HepG2 (cell line): ENCODE results near the gene SNAPC3. TPM values are rescaled to one million over a fixed set of nuclear protein-coding genes. Genes with fewer than 3 reads are reported as not detected.
A peak's percentile ranks its signal among the peaks of the same experiment; 100 is the strongest.

Experiments
- CBX1 ChIP-seq: IDR thresholded peaks from one replicate; pipeline ENCODE4 v1.6.1; 2016; ENCODE audit warnings: antibody characterized with exemption, low read depth
- HNRNPK ChIP-seq: fragments of 200-400 bp; formaldehyde crosslinking; IDR thresholded peaks from 2 replicates; pipeline ENCODE4 v1.6.1; 2018; ENCODE audit warnings: low read length, low read depth, moderate library complexity, mild to moderate bottlenecking; ENCODE audit not compliant: poor library complexity, severe bottlenecking
- KAT7 ChIP-seq: IDR thresholded peaks from 2 replicates; pipeline ENCODE4 v1.6.1; 2018; ENCODE audit warnings: borderline replicate concordance, missing compliant biosample characterization
- KDM1A ChIP-seq: IDR thresholded peaks from 2 replicates; pipeline ENCODE4 v1.6.1; 2016; ENCODE audit warnings: missing compliant biosample characterization
- KDM6A ChIP-seq: IDR thresholded peaks from 2 replicates; pipeline ENCODE4 v1.6.1; 2016; ENCODE audit warnings: low read depth
- KMT2A ChIP-seq: sonication (generic); formaldehyde crosslinking; IDR thresholded peaks from 2 replicates; pipeline ENCODE4 v1.4.0; 2020; ENCODE audit warnings: missing genetic modification reagents
- NFKBIZ ChIP-seq: IDR thresholded peaks from 2 replicates; pipeline ENCODE4 v1.6.1; 2018; ENCODE audit warnings: missing genetic modification reagents, missing compliant biosample characterization
- SALL1 ChIP-seq: sonication (generic); formaldehyde crosslinking; IDR thresholded peaks from 2 replicates; pipeline ENCODE4 v1.8.0; 2022; ENCODE audit warnings: mild to moderate bottlenecking, missing genetic modification reagents
- ZNF329 ChIP-seq: sonication (generic); formaldehyde crosslinking; IDR thresholded peaks from 2 replicates; pipeline ENCODE4 v1.9.0; 2021; ENCODE audit warnings: low read depth, mild to moderate bottlenecking, missing genetic modification reagents
- ZNF431 ChIP-seq: sonication (generic); formaldehyde crosslinking; IDR thresholded peaks from 2 replicates; pipeline ENCODE4 v1.9.0; 2022; ENCODE audit warnings: missing genetic modification reagents, low read depth, mild to moderate bottlenecking, borderline replicate concordance
- ZNF510 ChIP-seq: sonication (generic); formaldehyde crosslinking; IDR thresholded peaks from 2 replicates; pipeline ENCODE4 v1.4.0; 2020; ENCODE audit warnings: low read depth, mild to moderate bottlenecking, missing genetic modification reagents
- ZNF546 ChIP-seq: sonication (generic); formaldehyde crosslinking; conservative IDR thresholded peaks from 2 replicates; pipeline ENCODE4 v1.8.1; 2023; ENCODE audit warnings: mild to moderate bottlenecking, missing genetic modification reagents
- ZNF776 ChIP-seq: sonication (generic); formaldehyde crosslinking; IDR thresholded peaks from 2 replicates; pipeline ENCODE4 v1.4.0; 2020; ENCODE audit warnings: mild to moderate bottlenecking, missing genetic modification reagents
- ZNF782 ChIP-seq: sonication (generic); formaldehyde crosslinking; IDR thresholded peaks from 2 replicates; pipeline ENCODE4 v1.4.0; 2020; ENCODE audit warnings: missing genetic modification reagents, mild to moderate bottlenecking, borderline replicate concordance
- polyA plus RNA-seq, 8 experiments: library from polyadenylated mRNA; depleted of rRNA in 3 of 8; stranded (reverse) in 7 of 8; unstranded in 1 of 8; fragments of >200 nt; fragmentation: Illumina TruSeq in 4 of 8; extraction: Trizol in 4 of 8; gene quantifications; 2 replicates each; pipeline versions ENCODE4 v1.2.1 to v1.2.3, GENCODE V29; 2011 to 2016; ENCODE audit warnings: low read depth in 4 of 8, missing spikeins in 1 of 8, mixed read lengths in 1 of 8; ENCODE audit not compliant: insufficient read depth in 1 of 8
- total RNA-seq, 5 experiments: library from RNA; depleted of rRNA; stranded (reverse); fragments of >200 nt; fragmentation: Illumina TruSeq; extraction: Trizol; gene quantifications; 2 replicates each; pipeline ENCODE4 v1.2.3, GENCODE V29; 2016; ENCODE audit warnings: low read depth in 1 of 5
- TF ChIP-seq, protein P1 (sequence below): sonication (generic); formaldehyde crosslinking; IDR thresholded peaks from 2 replicates; pipeline ENCODE4 v1.5.0; 2020; ENCODE audit warnings: mild to moderate bottlenecking, missing genetic modification reagents
- TF ChIP-seq, protein P2 (sequence below): sonication (generic); formaldehyde crosslinking; IDR thresholded peaks from 2 replicates; pipeline ENCODE4 v1.5.1; 2020; ENCODE audit warnings: missing genetic modification reagents, mild to moderate bottlenecking, borderline replicate concordance
- TF ChIP-seq, protein P3 (sequence below): sonication (generic); formaldehyde crosslinking; IDR thresholded peaks from 2 replicates; pipeline ENCODE4 v1.4.0; 2020; ENCODE audit warnings: missing genetic modification reagents, borderline replicate concordance
- TF ChIP-seq, protein P4 (sequence below): sonication (generic); formaldehyde crosslinking; IDR thresholded peaks from 2 replicates; pipeline ENCODE4 v1.4.0; 2020; ENCODE audit warnings: missing genetic modification reagents

The SNAPC3 gene
- total and polyA plus RNA-seq, 2 of the 13 experiments (the other 11 are each of a cell fraction or from before 2014, with no cell fraction given), result 25.6 to 26.0 TPM

DNA sequence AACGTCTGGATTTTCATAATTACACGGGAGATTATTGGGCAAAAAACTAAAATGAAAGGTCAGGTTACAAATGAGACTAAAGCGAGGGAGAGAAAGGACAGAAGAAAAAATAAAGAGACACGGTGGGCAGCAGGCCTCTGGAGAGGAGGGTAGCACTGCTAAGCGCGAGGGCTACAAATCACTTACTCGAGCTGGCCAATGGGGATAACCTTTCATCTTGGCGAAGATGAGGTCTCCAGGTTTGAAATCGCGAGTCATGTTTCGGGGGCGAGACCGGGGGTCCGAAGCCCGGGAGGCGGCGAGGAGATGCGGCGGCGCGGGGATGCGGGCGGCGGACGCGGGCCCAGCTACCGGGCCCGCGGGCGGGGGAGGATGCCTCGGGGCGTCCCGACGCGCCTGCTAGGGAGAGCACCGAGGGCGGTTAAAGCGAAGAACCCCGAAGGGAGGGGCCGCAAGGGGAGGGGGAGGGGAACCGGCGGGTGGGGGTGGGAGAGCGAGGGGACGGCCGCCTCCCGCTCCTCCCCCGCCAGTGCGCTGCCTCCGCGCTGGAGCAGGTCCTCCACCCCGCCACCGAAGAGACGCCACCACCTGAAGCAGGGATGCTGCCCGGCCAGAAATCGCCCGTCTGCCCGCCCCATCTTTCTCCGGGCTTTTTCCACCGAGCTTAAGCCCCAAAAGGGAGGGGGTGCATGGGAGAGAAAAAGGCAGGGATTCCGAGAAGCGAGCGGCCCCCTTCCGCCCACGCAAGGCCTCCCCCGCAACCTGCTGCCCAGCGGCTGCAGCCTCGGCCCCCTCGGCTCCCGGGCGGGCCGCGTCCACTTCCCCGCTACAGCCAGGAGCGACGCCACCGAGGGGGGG is 87.5 kb downstream of the SNAPC3 start (continued):
- TF ChIP-seq, protein P1, sequence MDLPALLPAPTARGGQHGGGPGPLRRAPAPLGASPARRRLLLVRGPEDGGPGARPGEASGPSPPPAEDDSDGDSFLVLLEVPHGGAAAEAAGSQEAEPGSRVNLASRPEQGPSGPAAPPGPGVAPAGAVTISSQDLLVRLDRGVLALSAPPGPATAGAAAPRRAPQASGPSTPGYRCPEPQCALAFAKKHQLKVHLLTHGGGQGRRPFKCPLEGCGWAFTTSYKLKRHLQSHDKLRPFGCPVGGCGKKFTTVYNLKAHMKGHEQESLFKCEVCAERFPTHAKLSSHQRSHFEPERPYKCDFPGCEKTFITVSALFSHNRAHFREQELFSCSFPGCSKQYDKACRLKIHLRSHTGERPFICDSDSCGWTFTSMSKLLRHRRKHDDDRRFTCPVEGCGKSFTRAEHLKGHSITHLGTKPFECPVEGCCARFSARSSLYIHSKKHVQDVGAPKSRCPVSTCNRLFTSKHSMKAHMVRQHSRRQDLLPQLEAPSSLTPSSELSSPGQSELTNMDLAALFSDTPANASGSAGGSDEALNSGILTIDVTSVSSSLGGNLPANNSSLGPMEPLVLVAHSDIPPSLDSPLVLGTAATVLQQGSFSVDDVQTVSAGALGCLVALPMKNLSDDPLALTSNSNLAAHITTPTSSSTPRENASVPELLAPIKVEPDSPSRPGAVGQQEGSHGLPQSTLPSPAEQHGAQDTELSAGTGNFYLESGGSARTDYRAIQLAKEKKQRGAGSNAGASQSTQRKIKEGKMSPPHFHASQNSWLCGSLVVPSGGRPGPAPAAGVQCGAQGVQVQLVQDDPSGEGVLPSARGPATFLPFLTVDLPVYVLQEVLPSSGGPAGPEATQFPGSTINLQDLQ (CRISPR knock-in tag), result 0 out of 2 replicates have a peak, but pooled peaks have one; percentile 12
- TF ChIP-seq NFKBIZ (CRISPR knock-in tag), result no peak
- TF ChIP-seq, protein P2, sequence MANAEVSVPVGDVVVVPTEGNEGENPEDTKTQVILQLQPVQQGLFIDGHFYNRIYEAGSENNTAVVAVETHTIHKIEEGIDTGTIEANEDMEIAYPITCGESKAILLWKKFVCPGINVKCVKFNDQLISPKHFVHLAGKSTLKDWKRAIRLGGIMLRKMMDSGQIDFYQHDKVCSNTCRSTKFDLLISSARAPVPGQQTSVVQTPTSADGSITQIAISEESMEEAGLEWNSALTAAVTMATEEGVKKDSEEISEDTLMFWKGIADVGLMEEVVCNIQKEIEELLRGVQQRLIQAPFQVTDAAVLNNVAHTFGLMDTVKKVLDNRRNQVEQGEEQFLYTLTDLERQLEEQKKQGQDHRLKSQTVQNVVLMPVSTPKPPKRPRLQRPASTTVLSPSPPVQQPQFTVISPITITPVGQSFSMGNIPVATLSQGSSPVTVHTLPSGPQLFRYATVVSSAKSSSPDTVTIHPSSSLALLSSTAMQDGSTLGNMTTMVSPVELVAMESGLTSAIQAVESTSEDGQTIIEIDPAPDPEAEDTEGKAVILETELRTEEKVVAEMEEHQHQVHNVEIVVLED (CRISPR knock-in tag), result no peak
- TF ChIP-seq ZNF782 (CRISPR knock-in tag), result no peak
- TF ChIP-seq ZNF510 (CRISPR knock-in tag), result no peak
- TF ChIP-seq, protein P3, sequence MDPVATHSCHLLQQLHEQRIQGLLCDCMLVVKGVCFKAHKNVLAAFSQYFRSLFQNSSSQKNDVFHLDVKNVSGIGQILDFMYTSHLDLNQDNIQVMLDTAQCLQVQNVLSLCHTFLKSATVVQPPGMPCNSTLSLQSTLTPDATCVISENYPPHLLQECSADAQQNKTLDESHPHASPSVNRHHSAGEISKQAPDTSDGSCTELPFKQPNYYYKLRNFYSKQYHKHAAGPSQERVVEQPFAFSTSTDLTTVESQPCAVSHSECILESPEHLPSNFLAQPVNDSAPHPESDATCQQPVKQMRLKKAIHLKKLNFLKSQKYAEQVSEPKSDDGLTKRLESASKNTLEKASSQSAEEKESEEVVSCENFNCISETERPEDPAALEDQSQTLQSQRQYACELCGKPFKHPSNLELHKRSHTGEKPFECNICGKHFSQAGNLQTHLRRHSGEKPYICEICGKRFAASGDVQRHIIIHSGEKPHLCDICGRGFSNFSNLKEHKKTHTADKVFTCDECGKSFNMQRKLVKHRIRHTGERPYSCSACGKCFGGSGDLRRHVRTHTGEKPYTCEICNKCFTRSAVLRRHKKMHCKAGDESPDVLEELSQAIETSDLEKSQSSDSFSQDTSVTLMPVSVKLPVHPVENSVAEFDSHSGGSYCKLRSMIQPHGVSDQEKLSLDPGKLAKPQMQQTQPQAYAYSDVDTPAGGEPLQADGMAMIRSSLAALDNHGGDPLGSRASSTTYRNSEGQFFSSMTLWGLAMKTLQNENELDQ (CRISPR knock-in tag), result no peak
- TF ChIP-seq KMT2A (CRISPR knock-in tag), result no peak
- TF ChIP-seq KAT7 (CRISPR knock-in tag), result no peak
- TF ChIP-seq, protein P4, sequence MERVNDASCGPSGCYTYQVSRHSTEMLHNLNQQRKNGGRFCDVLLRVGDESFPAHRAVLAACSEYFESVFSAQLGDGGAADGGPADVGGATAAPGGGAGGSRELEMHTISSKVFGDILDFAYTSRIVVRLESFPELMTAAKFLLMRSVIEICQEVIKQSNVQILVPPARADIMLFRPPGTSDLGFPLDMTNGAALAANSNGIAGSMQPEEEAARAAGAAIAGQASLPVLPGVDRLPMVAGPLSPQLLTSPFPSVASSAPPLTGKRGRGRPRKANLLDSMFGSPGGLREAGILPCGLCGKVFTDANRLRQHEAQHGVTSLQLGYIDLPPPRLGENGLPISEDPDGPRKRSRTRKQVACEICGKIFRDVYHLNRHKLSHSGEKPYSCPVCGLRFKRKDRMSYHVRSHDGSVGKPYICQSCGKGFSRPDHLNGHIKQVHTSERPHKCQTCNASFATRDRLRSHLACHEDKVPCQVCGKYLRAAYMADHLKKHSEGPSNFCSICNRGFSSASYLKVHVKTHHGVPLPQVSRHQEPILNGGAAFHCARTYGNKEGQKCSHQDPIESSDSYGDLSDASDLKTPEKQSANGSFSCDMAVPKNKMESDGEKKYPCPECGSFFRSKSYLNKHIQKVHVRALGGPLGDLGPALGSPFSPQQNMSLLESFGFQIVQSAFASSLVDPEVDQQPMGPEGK (CRISPR knock-in tag), result no peak
- 0 out of 2 replicates have a peak, but pooled peaks have one; percentile 54 for TF ChIP-seq ZNF546 (CRISPR knock-in tag)
- TF ChIP-seq ZNF329 (CRISPR knock-in tag), result no peak
- TF ChIP-seq CBX1, result no peak
- no peak for TF ChIP-seq KDM1A (CRISPR knock-in tag)
- peak; percentile 89 for TF ChIP-seq HNRNPK
- TF ChIP-seq SALL1, result no peak
- peak; percentile 38; the same call in 1 of the 2 replicates for TF ChIP-seq ZNF776 (CRISPR knock-in tag)
- TF ChIP-seq KDM6A, result 0 out of 2 replicates have a peak, but pooled peaks have one; percentile 11
- TF ChIP-seq ZNF431 (CRISPR knock-in tag), result no peak
